Measurements from ENCODE around the gene GAL3ST3.

DNA sequence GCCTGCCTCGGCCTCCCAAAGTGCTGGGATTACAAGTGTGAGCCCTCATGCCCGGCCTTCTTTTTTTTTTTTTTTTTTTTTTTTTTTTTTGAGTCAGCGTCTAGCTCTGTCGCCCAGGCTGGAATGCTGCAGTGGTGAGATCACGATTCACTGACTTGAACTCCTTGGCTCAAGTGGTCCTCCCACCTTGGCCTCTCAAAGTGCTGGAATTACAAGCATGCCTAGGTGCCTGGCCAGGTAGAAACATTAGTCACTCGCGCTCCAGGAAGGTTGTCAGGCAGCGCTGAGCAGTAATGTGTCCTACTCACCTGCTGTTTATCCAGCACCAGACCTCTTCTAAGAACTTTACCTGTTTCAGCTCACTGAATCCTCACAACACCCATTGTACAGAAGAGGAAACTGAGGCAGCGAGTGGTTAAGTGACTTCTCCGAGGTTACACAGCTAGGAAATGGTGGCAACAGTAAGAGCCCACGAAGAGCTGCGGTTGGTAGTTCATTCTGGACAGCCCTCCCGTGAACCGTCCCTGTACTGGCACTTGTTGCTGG lies 37.6 kb downstream of the GAL3ST3 start:
- no peak for TF ChIP-seq EZH2 (IDR thresholded peaks at IDR 0.05; ENCODE audit: borderline replicate concordance, low read depth, low read length, severe bottlenecking)
- TF ChIP-seq, protein P1, sequence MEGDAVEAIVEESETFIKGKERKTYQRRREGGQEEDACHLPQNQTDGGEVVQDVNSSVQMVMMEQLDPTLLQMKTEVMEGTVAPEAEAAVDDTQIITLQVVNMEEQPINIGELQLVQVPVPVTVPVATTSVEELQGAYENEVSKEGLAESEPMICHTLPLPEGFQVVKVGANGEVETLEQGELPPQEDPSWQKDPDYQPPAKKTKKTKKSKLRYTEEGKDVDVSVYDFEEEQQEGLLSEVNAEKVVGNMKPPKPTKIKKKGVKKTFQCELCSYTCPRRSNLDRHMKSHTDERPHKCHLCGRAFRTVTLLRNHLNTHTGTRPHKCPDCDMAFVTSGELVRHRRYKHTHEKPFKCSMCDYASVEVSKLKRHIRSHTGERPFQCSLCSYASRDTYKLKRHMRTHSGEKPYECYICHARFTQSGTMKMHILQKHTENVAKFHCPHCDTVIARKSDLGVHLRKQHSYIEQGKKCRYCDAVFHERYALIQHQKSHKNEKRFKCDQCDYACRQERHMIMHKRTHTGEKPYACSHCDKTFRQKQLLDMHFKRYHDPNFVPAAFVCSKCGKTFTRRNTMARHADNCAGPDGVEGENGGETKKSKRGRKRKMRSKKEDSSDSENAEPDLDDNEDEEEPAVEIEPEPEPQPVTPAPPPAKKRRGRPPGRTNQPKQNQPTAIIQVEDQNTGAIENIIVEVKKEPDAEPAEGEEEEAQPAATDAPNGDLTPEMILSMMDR (IDR thresholded peaks at IDR 0.05; ENCODE audit: borderline replicate concordance, extremely low read depth, low read length, poor library complexity, severe bottlenecking): no peak

All from DND-41 (cell line).